WI38 (cell line): ENCODE data around the gene C7orf33.
"Not testable (repeated sequence)": the region's sequence is repeated elsewhere in the genome, so short reads cannot be mapped to it uniquely, and the experiment has no call there.

Experiments used
- H3K4me3 ChIP-seq: 2 replicates; pipeline ENCODE4 v1.5.1; 2011; ENCODE audit warnings: low read depth, mild to moderate bottlenecking, control low read depth, low read length
- CTCF ChIP-seq: IDR thresholded peaks from 2 replicates; pipeline ENCODE4 v1.5.1; 2012; ENCODE audit warnings: low read depth, mild to moderate bottlenecking, control low read depth, low read length

The C7orf33 gene

GRCh38 chr7:148589640-148590039 lies 926 bp upstream of the C7orf33 start:
- no peak overlapping the region for H3K4me3 ChIP-seq
- TF ChIP-seq CTCF, result no peak

- not testable (repeated sequence) for H3K4me3 ChIP-seq
Measured at GRCh38 chr7:148596354-148596753, 5.8 kb downstream of the C7orf33 start.

GRCh38 chr7:148598351-148598750 lies 7.8 kb downstream of the C7orf33 start:
- TF ChIP-seq CTCF, result no peak

GRCh38 chr7:148605350-148605749 lies 14.8 kb downstream of the C7orf33 start:
- no peak overlapping the region for H3K4me3 ChIP-seq
- TF ChIP-seq CTCF, result no peak

More at GRCh38 chr7:148598351-148598750, 7.8 kb downstream of the C7orf33 start:
- no peak overlapping the region for H3K4me3 ChIP-seq

- no peak for TF ChIP-seq CTCF
- H3K4me3 ChIP-seq, result no peak overlapping the region
Measured at GRCh38 chr7:148607151-148607661, 16.6 kb downstream of the C7orf33 start.

GRCh38 chr7:148609045-148609725 lies 18.6 kb downstream of the C7orf33 start:
- TF ChIP-seq CTCF, result no peak
- H3K4me3 ChIP-seq, result no peak overlapping the region

- H3K4me3 ChIP-seq, result no peak overlapping the region
- TF ChIP-seq CTCF, result no peak
Measured at GRCh38 chr7:148611692-148612091, 21.1 kb downstream of the C7orf33 start.
